Endometrium (tissue), 2 donors: Measurements from ENCODE around the gene IDI2.
"Not testable (repeated sequence)": the region's sequence is repeated elsewhere in the genome, so short reads cannot be mapped to it uniquely, and the experiment has no call there.

Experiments used
- FAIRE-seq: peaks from 2 replicates; lab custom pipeline; 2012; peaks lifted over from hg19 to GRCh38; lab: Jason Lieb, UNC
- donor health status: control.
- donor health status: control.

The IDI2 gene

DNA sequence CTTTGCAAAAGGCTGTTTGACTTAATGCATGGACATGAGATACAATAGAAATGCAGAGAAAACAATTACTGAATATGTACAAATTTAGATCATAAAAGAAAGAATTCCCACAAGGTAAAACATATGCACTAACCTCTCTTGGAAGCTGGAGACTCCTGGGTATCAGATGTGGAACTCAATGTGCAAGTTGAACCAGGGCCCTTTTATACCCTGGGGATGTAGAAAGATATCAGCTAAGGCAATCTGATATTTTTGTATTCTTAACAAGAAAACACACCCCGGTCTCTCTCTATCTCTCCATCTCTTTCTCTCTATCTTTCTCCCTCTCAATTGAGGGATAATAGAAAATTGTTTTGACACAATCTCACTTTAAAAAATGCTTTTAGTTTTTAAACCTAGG lies at the start of gene IDI2:
Gene IDI2 (minus strand): TSS at position 177 of the 400 bp plus-strand sequence. CDS start 1,136 bp downstream, outside the sequence.
- FAIRE-seq: no peak

DNA sequence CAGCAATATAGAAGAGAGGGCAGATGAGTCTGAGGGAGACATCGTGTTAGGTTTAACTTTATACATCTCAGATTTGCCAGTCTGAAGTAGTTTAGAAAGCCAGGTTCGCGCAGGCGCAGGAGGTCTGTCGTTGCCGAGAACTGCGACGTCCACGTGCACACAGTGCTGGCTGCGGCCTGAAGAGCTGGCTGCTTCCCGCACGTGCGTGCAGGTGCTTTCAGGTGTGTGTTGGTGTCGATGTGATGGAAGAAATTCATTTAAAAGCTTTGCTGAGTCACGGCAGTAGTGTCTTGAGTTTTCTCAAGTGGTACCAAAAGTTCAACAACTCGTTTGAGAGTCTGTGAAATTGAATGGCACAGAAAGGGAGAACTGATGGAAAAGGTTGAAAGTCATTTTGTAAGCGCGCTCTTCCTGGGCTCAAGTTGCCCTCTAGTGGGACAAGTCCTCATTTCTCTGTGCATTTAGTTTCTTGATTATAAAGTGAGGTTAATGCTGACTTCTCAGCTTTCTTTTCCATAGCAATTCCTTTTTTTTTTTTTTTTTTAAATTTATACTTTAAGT lies 49.2 kb upstream of the IDI2 start:
- FAIRE-seq: no peak

DNA sequence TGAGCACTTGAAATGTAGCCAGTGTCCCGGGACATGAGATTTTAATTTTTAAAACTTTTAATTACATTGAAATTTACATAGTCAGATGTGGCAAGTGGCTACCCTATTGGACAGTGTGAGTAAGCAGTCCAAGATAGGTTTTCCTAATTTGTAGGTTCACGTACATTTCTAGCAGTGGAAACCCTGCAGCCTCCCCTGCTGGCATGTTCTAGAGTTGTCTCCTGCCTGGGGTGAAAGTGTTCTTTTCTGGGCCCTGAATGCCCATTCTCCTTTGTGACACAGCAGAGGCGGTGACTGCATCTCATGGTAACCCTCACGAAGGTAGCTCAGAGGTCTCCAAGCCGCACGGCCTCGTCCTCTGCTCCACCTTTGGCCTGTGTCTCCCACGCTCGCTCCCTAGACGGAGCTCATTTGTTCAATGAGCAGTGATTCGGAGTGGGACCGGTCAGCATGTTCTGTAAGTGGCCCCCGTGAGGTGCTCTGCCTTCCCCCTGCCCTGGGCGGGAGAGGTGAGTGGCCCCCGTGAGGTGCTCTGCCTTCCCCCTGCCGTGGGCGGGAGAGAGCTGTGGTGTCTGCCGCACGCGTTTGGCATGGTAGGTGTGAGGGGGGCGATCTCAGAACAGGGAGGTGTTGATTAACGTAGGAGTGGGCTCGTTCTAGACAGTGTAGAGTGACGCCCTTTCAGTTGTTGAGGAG lies 48.5 kb upstream of the IDI2 start:
- FAIRE-seq: no peak

DNA sequence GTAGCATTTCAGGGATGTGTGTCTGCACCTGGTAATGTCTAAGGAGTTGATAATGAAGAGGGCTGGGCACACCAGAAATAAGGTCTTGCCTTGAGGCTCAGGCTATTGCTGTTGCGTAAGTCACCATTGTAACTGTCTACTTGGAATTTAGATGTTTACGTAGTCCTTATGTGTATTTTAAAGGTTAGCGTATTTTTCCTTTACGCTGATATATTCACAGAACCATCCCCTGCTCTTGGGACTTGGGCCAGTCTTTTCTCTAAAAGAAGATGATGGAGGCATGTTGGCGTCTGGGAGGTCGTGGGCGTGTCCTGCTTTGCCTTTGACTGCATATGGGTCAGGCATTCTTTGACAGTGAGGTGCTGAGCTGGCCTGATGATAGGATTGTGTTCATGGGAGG lies 45.3 kb upstream of the IDI2 start:
- no peak for FAIRE-seq

DNA sequence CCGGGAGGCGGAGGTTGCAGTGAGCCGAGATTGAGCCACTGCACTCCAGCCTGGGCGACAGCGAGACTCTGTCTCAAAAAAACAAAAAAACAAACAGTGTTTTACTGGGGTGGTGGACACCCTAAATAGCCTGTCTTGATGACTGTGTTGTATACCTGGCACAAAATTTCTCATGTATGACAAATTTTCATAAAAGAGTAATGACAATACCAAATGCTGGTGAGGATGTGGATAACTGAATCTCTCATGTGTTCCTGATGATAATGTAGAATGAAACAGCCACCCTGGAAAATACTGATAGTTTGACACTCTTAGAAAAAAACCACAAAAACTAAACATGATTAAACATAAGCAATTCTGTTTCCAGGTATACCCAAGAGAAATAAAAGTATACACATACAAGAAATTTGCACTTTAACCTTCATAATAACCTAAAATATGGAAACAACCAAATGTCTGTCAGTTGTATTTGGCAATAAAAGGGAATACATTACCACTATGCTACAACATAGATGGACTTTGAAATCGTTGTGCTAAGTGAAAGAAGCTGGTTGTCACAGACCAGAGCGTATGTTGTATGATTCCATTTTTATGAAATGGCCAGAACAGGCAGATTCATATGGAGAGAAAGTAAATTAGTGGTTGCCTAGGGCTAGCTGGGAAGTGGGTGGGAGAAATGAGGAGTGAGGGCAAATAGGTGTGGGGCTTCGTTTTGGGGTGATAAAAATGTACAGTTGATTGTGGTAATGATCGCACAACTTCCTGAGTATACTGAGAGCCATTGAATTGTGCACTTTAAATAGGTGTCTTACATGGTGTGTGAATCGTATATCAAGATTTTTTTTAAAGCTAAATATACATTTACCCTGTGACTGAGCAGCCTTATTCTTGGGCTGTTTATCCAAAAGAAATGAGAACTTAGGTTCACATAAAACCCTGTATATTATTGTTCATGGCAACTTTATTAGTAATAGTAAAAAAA lies 43.0 kb upstream of the IDI2 start:
- FAIRE-seq: no peak

DNA sequence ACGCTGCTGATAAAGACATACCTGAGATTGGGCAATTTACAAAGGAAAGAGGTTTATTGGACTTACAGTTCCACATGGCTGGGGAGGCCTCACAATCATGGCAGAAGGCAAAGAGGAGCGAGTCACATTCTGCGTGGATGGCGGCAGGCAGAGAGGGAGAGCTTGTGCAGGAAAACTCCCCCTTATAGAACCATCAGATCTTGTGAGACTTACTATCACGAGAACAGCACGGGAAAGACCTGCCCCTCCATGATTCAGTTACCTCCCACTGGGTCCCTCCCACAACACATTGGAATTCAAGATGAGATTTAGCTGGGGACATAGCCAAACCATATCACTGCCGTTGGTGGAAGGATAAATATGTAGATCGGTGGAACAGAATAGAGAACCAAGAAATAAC lies 41.1 kb upstream of the IDI2 start:
- FAIRE-seq: not testable (repeated sequence)

DNA sequence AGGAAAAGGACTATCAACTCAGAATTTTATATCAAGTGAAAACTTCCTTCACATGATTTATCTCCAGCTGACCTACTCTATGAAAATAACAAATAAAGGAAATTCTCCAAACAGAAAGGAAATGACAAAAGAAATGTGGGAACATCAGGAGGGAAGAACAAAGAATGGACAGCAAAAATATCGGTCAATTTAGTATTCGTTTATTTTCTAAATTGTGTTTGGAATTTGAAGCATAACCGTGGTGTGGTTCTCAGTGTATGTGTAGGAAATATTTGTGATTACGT lies 39.2 kb upstream of the IDI2 start:
- FAIRE-seq: no peak

DNA sequence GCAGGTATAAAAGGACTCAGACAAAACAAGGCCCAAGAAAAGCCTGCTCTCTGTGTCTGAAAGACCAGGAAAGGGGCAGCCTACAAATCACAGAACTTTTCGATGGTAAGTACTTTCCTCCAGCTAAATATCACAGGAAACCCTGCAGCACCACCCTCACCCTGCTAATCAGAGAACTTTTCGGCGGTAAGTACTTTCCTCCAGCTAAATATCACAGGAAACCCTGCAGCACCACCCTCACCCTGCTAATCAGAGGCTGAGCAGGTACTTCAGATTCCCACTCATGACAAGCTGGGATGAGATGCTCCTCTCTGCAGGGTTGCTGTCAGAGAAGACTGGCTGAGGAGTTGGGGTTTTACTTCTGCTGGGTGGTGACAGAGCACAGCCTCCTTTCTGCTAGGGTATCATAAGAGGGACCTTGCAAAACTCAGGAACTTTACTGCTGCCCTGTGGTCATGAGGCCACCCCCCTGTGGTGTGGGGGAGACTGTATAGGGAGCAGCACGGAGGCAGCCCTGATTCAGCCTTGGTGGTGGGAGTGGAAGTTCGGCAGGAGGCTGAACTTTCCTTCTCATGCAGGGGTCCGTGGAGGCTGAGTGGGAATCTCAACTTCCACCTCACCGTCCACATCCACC lies 37.7 kb upstream of the IDI2 start:
- no peak for FAIRE-seq

DNA sequence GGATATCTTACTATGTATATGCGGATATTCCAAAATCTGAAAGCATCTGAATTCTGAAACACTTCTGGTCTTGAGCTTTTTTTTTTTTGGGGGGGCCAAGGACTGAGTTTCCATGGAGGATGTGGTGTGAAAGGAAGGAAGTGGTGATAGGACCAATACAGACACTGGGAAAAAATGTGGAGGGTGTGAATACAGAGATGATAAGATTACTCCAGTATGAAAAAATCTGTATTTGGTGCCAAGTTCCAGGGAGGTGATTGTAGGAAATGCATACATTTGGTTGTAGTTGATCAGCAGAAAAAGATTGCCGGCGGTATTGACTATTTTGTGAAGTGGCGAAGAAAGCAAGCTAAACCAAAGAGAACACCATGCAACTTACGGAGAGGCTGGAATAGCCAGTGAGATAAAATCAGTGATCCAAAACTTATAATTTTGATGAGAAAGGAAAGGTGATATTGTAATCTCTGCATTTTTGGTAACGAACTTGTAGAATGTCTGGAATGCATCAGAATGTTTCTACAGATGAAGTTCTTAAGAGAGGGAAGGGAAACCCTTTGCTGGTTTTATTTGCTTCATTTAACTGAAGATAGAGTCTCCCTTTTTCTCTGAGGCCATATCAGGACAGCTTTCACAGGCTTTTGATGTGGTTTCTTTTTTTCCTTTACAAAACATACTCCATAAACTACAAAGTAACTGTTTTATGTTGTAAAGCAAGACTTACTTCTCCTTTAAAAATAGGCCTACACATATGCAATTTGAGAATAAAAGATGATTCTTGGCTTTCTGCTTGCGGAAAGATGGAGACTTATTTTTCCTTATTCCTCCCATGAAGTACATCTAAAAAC lies 36.5 kb upstream of the IDI2 start:
- no peak for FAIRE-seq

DNA sequence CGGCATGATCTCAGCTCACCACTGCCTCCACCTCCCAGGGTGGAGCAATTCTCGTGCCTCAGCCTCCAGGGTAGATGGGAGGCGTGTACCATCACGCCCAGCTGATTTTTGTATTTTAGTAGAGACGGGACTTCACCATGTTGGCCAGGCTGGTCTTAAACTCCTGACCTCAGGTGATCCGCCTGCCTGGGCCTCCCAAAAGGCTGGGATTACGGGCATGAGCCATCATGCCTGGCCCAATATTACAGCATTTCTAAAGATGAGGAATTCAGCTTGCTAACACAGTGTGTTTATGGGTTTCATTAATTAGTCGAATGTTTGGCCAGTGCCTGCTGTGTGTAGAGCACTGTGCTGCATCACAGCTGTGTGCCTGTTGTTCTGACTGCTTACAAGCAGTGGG lies 34.2 kb upstream of the IDI2 start:
- FAIRE-seq: no peak

DNA sequence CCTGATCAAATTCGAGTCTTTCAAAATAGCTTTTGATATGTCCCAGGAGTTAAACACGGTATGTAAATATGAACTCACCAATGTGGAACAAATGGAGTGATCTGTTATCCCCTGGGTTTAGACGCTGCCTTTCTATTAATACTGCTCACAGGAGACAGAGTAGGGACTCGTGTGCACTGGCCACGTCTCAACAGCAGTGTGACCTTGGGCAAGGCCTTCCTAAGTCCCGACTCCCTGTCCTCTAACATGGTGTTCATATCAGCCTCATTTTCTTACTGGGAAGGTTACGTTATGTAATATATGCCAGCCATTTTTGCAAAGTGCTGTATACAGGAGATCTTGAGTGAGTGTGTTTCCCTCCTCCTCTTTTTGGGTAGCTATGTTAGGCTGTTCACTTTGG lies 32.4 kb upstream of the IDI2 start:
- FAIRE-seq: no peak

DNA sequence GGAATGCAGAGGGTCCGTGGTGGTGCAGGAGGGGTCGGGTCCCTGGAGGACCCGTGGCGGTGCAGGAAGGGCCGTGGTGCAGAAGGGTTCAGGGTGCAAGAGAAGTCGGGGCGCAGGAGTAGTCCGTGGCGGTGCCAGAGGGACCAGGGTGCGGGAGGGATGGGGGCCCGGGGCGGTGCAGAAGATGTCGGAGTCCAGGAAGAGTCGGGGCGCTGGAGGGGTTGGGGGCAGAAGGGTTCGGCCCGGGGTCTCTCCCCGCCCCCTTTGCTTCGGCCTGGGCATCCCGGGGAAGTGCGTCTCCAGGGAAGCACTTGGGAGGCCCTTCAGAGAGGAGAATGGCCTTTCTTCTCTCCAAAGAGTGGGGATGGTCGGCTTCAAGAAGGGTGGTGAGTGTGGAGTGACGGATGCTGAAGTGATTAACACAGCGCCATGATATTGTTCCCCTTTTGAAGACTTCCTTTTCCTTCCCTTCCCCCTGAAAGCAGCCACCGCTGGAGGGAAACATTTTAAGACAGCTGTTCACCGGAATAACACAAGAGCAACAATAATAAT lies 31.5 kb upstream of the IDI2 start:
- FAIRE-seq: no peak

DNA sequence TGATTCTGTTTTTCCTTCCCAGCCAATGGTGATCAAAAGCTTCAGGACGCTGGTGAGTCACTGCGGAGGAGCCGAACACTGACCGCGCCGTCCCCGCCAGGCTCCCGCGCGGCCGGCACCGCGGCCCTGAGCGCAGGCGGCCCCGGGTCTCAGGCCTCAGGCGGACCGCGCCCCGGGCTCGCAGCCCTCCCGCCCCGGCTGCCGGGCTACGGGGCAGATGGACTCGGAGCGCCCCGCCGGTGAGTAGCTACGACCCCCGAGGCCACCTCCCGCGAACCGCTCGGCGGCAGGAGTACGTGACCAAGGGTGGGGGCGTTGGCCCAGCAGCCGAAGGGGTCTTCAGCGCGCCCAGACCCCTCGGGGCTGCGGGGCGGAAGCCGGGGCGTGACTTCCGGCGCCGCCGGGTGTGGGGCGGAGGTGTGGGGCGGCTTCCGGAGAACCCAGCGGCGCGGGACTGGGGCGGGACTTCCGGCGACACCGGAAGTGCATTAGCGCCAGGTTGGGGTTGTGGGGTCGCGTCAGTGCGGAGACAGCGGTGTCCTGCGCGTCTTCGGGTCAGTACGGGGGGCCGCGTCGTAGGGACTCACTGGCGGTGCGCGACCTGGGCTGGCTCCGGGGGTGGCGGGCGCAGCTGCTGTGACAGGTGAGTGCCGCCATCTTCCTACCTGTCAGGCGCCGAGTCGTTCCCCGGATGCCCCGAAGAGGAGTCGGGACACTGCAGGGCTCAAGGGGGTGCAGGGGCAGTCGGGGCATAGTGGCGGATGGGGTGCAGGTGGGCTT lies 30.9 kb upstream of the IDI2 start, which contains the start of gene WDR37:
Gene WDR37 (plus strand): TSS at position 60 of the 780 bp plus-strand sequence. CDS start 15,771 bp downstream, outside the sequence.
- FAIRE-seq: no peak

DNA sequence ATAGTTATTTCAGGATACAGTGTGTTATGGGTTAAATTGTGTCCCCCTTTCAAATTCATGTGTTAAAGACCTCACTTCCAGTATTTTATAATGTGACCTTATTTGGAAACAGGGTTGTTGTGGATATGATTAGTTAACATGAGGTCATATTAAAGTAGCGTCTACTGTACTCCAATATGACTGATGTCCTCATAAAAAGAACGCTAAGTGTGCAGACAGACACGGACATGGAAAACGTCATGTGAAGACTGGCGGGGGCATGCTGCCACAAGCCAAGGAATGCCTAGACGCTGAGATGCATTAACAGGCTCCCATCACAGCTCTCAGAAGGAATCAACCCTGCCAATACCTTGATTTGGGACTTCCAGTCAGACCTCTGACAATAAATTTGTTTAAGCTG lies 29.0 kb upstream of the IDI2 start:
- FAIRE-seq: no peak

DNA sequence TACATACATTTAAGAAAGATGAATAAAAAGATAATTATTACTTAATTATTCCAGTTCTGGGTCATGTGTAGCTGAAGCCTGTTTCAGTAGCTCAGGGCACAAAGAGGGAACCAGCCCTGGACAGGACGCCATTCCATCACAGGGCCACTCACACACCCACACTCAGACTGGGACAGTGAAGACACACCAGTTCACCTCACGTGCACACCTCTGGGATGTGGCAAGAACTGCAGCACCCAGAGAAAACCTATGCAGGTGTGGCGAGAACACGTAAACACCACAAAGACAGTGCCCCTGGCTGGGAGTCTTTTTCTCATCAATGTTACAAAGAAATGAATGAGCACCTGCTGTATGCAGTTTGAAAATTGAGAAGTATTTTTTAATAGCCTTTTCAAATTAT lies 24.9 kb upstream of the IDI2 start:
- FAIRE-seq: no peak

DNA sequence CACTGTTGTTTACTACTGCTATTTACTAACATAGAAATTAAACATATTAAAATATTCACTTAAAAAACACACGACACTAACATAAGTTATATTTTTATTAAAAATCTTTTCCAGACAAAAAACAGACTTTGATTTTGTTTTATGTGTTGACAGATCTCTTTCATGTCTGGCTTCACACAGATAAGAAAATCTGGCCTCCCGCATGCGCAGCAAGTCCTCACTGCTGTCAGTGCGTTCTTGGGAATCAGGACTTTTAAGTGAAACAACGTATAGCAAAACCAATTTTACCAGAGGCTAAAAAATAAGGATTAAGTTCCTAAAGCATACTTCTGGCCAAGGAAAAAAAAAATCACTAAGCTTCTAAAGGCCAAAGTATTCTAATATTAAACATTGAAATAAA lies 24.5 kb upstream of the IDI2 start:
- FAIRE-seq: no peak

DNA sequence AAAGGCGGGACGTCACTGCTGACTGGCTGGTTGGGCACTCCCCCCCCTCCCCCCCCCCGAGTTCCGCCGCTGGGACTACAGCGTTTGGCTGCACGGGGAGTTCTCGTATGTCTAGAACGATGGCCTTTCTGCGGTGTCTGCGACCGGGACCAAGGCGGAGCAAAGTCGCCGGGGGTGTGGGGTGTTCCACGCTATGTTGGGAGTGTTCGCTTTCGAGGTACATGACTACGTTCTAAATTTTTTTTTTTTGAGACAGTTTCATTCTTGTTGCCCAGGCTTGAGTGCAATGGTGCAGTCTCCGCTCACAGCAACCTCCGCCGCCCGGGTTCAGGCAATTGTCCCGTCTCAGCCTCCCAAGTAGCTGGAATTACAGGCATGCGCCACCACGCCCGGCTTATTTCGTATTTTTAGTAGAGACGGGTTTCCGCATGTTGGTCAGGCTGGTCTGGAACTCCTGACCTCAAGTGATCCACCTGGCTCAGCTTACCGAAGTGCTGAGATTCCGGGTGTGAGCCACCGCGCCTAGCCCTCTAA lies 23.8 kb upstream of the IDI2 start:
- no peak for FAIRE-seq

DNA sequence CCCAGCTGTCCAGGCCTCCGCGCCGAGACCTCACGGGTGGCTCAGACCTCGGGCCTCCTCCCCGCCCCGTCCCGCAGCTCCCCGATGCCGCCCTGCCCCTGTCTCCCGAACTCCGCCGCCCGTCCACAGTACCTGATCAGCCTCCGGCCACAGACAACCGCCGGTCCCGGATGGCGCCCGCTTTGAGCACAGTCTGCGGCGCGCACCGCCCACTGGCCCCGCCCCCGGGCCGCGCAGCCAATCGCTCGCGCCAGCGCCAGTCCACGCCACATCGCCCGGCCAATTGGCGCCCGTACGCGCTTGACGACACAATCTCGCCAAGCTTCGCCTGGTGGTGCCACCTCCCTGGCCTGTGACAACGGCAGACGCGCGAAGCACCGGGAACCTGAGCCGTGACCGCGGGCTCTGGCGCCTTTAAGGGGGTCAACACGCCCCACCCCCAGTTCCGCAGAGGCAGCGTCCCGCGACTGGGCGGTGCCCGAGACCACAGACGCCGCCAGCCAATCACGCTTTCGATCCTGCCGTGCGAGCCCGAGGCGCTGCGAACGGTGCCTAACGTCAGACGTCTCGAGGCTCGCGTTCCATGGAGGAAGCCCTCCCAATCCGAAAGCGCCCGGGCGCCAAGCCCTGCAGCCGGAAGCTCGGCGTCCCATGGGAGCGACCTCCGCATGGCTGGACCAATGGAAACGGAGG lies 23.2 kb upstream of the IDI2 start, which contains the start of gene IDI1:
Gene IDI1 (minus strand): TSS at position 388 of the 693 bp plus-strand sequence. CDS start 116 bp downstream, at position 272.
- no peak for FAIRE-seq

DNA sequence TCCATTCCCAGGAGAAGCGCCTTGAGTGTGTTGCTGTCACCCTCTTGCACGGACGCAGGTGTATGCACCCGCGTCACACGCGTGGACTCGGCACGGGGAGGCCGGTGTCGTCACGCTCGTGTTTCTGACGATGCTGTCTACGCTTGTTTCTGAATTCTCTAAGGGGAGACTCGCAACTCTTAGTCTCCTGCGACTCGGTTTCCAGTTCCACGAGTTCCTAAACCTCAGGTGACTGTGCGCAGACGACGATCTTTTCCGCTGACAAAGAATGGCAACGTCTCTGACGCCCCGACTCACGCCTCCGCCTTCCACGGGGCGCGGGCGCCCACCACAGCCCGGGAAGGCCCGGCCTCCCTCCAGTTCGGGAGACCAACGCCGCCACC lies 22.7 kb upstream of the IDI2 start:
- FAIRE-seq: no peak

DNA sequence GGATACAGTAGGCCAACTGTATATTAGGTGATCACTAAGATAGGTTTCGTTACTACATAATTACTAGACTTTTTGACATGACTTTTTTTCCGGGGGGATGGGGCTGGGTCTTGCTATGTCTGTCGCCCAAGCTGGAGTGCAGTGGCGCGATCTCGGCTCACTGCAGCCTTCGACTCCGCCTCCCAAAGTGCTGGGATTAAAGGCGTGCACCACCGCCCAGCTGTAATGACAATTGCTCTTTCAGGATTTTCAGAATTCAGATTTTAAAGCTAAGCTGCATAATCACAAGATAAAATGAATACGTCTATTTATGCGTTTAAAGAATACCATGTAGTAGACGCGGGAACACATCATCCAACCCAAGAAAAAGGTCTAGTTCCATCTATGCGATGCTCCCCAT lies 22.3 kb upstream of the IDI2 start:
- no peak for FAIRE-seq
